ENCODE results near the gene VOPP1. TPM values are rescaled to one million over a fixed set of nuclear protein-coding genes. Genes with fewer than 3 reads are reported as not detected.
A peak's percentile ranks its signal among the peaks of the same experiment; 100 is the strongest.

The VOPP1 gene
- total RNA-seq, 1 donor from 2014 or later = 25.5 TPM

DNA sequence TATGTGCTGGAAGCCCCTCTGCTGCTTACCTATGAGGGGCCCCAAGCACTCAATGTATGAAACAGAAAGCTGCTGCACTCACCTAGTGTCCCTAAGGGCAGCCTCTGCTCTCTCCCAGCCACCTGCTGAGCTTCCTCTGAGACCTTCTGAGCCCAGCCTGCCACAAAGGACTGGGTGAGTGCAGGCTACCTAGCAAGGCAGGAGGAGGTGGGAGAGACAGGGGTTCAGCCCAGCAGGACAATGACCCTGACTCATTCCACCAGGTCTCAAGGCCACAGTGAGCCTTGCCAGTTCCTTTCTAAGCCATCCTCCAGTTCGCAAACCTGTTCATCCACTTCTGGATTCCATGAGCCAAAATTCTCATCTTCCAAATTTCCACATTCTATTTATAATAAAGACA lies 16.3 kb downstream of the VOPP1 start:
- no peak for DNase-seq (ENCODE audit: low spot score)

- no peak for DNase-seq (ENCODE audit: low spot score)
Observed at GRCh38 chr7:55555160-55555559, 17.1 kb downstream of the VOPP1 start.

- no peak for DNase-seq (ENCODE audit: low spot score)
Observed at GRCh38 chr7:55554038-55554437, 18.3 kb downstream of the VOPP1 start.

DNA sequence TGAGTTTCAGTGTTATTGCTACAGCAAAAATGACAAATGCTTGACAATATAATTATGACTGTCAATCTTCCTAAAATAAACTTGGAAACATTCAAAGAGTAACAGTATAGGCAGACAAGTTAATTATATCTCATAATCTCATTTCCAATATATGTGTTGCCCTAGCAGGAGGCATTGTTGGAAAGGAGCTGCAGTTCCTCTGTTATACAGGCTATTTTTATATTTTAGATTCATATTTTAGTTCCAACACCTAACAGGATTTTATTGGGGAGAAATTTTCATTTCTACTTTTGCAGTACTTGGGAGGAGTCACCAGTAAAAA lies 19.3 kb downstream of the VOPP1 start:
- DNase-seq (ENCODE audit: low spot score) = no peak

DNA sequence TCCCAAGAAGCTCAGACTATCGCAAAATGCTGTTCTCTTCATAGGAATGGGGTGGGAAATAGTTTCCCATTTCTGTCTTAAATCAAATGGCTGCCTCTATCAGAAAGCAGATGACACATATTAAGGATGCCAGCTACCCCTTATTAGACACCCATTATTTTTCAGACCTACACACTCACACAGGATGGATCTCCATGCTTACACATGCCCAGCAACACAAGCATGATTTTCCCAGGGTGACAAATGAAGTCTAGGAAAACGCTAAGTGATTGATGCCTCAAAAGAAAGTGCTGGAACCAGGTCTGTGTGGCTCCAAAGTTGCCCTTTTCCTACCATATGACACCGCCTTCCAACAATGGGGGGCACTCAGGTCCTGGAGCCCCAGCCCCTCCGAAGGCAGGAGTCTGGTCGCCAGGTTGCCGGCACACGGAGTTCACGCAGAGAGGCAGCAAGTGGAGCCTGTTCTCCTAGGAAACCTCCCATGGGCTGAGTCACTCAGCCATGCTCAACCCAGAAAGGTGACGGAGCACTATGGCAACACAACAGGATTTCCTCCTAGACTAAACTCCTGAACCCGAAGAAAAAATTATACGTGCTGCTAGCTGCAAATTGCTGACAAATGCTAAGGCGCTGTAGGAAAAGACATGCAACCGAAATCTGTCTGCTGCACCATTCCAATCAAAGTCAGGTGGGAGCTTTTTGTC lies 19.8 kb downstream of the VOPP1 start:
- peak; percentile 65 for DNase-seq (ENCODE audit: low spot score)

DNA sequence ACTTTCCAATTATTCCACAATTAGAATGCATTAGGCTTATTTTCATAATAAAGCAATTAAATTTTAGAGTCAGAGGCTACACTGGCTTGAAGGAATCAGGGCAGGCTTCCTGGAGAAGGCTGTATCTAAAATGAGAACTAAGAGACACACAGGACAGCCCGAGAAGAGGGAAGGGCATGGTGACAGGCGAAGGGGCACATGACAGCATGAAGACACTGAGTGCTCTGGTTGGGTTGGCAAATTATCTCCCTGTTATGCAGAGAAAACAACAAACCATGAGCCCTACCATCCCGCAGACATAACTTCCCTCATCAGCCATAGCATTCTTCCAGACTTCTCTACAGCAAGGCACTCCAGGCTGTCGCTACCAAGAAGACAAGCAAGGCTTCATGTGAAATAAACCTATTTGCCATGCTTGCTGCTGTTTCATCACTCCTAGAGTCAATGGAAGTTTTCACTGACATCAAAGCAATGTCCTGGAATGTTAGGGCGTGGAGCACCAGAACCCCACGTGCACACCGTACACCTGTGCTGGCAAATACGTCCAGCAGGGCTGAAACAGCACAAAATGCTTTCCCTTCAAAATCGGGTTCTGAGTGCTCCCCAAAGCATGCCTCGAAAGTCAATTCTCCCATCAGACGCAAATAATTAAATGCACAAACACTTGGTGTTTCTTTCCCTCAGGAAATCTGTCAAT lies 21.3 kb downstream of the VOPP1 start:
- DNase-seq (ENCODE audit: low spot score) = no peak

DNA sequence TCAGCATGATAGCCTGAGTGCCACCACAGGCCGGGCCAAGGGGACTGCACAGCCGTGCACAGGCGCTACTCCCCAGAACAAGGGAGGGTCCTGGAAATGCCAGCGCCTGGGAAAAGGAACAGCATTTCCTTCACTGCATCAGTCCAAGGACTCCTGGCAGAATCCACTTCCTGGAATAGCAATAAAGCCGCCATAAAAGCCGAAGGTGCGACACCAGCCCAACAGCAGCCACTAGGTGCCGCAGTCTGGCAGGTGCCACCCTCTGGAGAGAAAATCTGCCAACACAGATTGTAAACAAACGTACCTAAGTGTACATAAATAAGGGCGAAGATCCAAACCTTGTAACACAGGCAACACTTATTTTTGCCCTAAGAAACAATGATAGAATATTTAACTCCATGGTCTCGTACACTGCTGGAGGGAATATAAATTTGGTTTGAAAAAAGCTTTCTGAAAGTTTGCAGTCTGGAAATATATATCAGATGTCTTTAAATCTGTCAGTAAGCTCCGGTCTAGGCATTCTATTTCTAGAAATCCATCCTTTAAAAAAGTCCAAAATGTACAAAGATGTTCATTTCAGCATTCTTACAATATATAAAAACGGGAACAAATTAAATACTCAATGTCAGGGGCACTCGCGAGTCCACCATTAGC lies 22.2 kb downstream of the VOPP1 start:
- DNase-seq (ENCODE audit: low spot score) = no peak

GRCh38 chr7:55549457-55549856 lies 22.8 kb downstream of the VOPP1 start:
- no peak for DNase-seq (ENCODE audit: low spot score)

- DNase-seq (ENCODE audit: low spot score) = no peak
Observed at GRCh38 chr7:55548295-55548731, 24.0 kb downstream of the VOPP1 start.

- DNase-seq (ENCODE audit: low spot score) = peak; percentile 56
Observed at GRCh38 chr7:55546814-55547213, 25.5 kb downstream of the VOPP1 start.

GRCh38 chr7:55545496-55545895 lies 26.8 kb downstream of the VOPP1 start:
- peak; percentile 41 for DNase-seq (ENCODE audit: low spot score)

GRCh38 chr7:55540226-55540858 lies 32.0 kb downstream of the VOPP1 start:
- DNase-seq (ENCODE audit: low spot score) = no peak

DNA sequence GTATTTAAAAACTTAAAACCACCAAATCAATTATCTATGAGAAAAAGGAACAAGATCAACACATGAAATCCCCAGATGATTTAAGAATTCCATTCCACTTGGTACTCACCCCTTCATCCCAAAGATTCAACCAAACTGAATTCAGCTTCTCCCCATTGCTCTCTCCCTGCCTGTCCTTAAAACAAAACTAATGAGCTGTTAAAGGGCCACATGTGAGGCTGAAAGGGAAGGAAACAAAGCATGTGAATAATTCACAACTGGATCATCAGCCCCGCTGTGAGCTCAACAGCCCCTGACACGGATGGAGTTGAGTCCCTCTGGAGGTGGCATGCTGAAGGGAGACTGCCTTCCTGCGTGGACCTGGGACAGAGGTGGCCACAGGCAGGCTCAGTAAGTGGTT lies 32.9 kb downstream of the VOPP1 start:
- no peak for DNase-seq (ENCODE audit: low spot score)

- peak; percentile 45 for DNase-seq (ENCODE audit: low spot score)
Observed at GRCh38 chr7:55538538-55538937, 33.8 kb downstream of the VOPP1 start.

GRCh38 chr7:55537458-55537990 lies 34.8 kb downstream of the VOPP1 start:
- no peak for DNase-seq (ENCODE audit: low spot score)

DNA sequence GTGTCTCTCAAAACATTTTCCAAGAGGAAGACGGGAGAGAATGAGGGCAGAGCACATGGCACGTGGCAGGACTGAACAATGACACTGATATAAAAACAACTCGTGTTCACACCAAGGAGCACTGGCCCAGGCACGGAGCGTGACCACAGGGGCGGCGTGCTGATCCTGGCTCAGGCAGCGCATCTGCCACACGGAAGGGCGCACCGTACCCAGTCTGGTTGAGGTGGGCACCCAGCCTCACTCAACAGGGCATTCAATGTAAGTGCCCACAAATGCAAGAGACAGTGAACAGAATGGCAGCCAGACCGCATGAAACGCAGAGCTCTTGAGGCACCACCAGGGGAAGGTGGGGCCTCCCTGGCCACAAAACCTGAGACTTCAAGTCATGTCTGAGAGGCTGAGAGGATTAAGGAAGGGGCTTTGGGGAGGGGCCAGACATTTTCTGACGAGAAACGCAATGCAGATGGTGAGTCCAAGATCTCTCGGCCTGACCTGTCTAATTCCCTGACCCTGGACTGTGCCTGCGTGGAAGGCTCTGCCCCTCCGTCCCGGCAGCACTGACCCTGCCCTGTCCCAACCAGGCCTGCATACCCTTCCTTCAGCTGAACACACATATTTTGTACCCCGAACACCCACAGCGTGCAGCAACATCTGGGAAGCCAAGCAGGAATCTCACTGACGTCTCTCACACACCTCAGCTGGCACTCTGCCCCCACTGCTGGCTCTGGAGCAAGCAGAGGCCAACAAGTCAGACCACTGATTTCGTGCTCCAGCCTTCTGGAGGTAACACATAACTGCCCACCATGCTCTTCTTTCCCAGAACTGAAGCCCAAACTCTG lies 35.5 kb downstream of the VOPP1 start:
- DNase-seq (ENCODE audit: low spot score) = no peak

GRCh38 chr7:55535617-55536016 lies 36.7 kb downstream of the VOPP1 start:
- no peak for DNase-seq (ENCODE audit: low spot score)

DNA sequence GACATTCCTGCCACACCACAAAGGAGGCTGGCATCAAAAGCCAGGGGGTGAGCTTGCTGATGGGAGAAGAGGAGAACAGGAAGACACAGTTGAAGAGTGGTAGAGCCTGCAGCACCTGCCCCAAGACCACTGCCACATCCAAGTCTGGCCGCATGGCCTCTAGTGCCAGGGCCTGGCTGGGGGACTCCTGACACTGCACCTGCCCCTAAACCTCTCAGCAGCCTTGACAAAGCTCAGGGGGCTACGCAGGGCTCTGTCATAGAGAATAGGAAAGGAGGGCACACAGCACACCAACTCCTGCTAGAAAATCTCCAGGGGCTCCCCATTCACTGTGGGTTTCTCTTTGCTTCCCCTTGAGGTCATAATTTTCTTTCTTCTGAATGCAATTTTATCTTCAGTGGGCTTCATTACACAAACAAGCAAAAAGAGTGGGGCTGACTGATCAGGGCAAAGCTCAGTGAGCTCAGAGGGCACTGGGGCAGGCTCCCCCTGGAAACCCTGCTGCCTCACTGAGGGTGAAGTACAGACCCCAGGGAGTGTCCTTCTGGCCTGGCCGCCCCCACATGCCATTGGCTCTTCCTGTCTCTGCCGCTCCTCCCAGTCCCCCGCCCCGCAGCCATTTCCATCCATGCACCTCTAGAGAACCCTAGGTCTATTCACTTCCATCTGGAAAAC lies 37.2 kb downstream of the VOPP1 start:
- no peak for DNase-seq (ENCODE audit: low spot score)

- DNase-seq (ENCODE audit: low spot score) = peak; percentile 56
Observed at GRCh38 chr7:55534262-55534915, 37.9 kb downstream of the VOPP1 start.

DNA sequence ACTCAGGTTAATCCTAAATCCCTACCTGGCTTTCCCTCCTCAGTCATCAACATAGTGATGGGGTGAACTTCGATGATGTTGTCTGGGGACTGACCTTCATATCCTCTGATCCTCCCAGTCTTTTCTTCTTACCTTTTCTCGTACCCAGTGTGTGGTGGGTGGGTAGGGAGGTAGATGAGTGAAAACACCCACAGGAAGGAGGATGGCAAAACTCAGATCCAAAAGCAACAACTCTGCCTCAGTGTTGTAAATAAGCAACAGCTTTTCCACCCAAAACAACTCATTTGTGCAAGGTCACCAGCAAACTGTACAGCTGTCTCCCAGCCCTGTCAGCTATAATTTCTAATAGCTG lies 38.6 kb downstream of the VOPP1 start:
- no peak for DNase-seq (ENCODE audit: low spot score)
